ENCODE measurements around the gene RYR1.

DNA sequence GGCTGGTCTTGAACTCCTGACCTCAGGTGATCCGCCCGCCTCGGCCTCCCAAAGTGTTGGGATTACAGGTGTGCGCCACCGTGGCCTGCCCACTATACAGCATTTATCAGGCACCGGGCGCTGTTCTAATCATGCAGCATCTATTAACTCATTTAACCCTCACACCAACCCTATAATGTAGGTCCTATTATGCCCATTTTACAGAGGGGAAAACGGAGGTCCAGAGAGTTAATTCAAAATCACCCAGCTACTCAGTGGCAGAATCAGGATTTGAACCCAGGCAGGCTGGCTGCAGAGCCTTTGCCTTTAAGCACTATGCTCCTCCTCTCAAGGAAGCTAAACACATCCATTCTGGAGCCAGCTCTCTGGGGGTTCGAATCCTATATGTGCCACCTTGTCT, 130.0 kb downstream of the RYR1 start:
- TF ChIP-seq POLR2AphosphoS5 (IDR thresholded peaks at IDR 0.05; ENCODE audit: low read depth, low read length), result no peak
- no peak for TF ChIP-seq POLR2A (IDR thresholded peaks at IDR 0.05; ENCODE audit: low read depth, low read length)

All from GM12892 (cell line).